AML-193 (cell line): ENCODE measurements around the gene IL1RAPL1.
"Not testable (repeated sequence)": the region's sequence is repeated elsewhere in the genome, so short reads cannot be mapped to it uniquely, and the experiment has no call there.

Experiments
- DNase-seq, 2 experiments: peaks; one replicate each; lab custom pipeline; 2025; lab: John Stamatoyannopoulos, UW

The IL1RAPL1 gene

GRCh38 chrX:28787206-28787605 lies 200.0 kb downstream of the IL1RAPL1 start:
- DNase-seq = no peak

DNA sequence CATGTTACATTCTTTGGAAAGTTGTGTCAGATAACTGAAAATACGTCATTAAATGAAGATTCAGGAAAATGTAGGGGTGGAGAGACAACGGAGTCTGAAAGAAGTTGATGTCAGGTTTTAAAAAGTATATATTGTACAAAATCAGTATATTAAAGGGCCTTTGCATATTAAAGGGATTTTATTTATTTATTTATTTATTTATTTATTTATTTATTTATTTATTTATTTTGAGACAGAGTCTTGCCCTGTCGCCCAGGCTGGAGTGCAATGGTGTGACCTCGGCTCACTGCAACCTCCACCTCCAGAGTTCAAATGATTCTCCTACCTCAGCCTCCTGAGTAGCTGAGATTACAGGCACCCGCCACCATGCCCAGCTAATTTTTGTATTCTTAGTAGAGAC lies 213.4 kb downstream of the IL1RAPL1 start:
- DNase-seq = not testable (repeated sequence)

GRCh38 chrX:28802625-28803024 lies 215.4 kb downstream of the IL1RAPL1 start:
- DNase-seq = no peak

- DNase-seq = no peak
Measured at GRCh38 chrX:28835991-28836390, 248.7 kb downstream of the IL1RAPL1 start.

- no peak for DNase-seq
Measured at GRCh38 chrX:28843817-28844216, 256.6 kb downstream of the IL1RAPL1 start.

- no peak for DNase-seq
Measured at GRCh38 chrX:28847423-28847822, 260.2 kb downstream of the IL1RAPL1 start.

- DNase-seq = no peak
Measured at GRCh38 chrX:28848707-28849106, 261.5 kb downstream of the IL1RAPL1 start.

DNA sequence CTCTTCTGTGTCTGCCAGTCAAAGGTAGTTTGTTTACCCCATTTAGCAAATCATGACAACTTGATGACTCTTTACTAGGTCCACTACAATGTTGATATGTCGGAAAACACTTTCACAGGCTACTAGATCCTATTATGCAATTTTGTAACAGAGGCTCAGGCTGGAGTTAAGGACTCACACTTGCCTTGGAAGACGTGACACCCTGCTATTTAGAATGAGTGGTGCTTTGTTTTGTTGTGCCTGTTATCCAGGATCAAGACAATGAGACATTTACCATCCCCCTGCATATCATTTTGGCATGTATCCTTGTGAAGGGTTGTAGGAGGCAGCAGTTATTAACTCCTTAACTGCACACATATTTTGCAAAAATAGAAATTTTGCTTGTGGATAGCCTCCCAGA lies 263.7 kb downstream of the IL1RAPL1 start:
- DNase-seq = no peak

DNA sequence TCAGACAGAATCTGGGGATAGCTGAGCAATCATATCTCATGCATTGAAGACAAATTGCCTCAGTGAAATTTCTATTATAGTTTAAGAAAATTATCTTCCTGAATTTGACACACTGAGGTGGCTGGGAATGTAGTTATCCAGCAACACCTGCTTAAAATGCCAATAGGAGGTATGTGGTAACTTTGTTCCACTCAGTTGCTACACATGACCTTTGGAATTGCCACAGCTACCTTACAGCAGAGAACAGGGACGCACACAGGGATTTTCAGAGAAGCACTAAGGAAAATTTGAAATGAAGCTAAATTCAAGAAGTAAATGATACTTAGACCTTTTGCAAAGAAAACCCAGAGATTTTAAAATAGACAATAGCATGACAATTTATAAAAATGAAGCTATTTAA lies 264.6 kb downstream of the IL1RAPL1 start:
- DNase-seq = no peak

GRCh38 chrX:28854637-28855036 lies 267.4 kb downstream of the IL1RAPL1 start:
- DNase-seq = no peak

- no peak for DNase-seq
Measured at GRCh38 chrX:28876408-28876807, 289.2 kb downstream of the IL1RAPL1 start.

DNA sequence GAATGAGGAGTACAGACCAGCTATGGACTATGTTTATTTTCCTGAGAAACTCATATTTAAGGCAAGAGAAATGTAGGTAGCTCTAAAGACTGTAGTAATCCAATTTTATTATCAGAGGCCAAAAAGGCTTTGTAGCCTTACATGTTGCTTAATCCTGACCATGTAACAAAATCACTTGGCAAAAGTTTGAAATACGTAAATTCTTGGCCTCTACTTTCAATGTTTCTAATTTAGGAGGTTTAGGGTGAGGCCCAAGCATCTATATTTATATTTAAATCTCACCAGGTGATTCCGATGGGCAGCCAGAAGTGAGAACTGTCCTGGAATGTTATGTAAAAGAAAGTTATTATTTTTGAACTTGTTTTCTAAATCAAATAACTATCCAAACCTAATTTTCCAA lies 289.7 kb downstream of the IL1RAPL1 start:
- DNase-seq = no peak

DNA sequence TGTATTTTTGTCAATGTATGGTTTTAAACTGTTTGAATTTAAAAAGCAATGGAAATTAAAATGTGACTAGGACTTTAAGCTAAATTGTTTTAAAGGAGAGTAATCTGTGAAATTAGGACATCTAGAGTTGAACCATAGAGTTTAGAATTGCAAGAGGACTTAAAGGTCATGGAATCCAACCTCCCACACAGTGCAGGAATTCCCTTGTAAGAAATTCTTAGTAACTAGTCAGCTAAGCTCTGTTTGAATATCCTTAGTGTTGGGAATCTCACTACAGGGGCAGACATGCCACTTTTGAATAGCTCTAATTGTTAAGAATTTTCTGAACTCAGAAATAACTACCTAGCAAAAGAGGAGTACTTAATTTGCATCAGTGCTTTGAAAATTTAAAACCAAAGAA lies 292.9 kb downstream of the IL1RAPL1 start:
- DNase-seq = no peak

DNA sequence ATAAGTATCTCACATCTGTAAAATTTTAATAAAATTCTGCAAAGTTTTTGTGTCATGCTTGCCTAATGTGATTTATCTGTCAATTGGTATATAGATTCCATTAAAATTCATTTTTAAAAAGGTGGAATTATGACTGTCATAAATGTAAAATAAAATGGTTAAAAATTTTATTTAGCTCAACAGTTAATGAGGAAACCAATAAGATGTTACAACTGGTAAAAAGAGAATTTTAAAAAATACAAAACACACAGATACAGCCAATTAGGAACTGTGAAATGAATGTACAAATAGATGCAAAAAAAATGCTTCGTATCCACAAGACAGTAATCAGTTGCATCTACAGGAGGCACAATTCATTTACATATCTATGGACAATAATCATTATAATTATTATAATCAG lies 297.6 kb downstream of the IL1RAPL1 start:
- DNase-seq = no peak

GRCh38 chrX:28888416-28888815 lies 301.2 kb downstream of the IL1RAPL1 start:
- no peak for DNase-seq

- no peak for DNase-seq
Measured at GRCh38 chrX:28889591-28890090, 302.4 kb downstream of the IL1RAPL1 start.

GRCh38 chrX:28901637-28902036 lies 314.4 kb downstream of the IL1RAPL1 start:
- no peak for DNase-seq

DNA sequence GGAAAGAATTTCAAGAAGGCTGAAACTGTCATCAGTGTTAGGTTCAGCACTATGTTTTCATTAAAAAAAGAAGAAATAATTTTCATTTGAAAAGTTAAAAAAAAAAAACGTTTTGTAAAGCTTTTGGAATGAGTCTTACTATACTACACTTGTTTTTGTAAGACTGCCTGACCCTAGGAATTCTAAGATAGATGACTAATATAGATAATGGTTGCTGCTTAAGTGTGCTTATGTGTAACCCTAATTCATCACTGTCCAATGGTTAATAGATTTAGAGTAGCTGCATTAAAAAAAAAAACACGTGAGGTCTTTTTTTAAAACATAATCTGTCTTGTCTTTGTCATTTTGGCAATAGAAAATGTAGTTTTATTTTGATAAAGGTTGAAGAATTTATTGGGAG lies 323.2 kb downstream of the IL1RAPL1 start:
- DNase-seq = no peak

GRCh38 chrX:28920153-28920943 lies 333.1 kb downstream of the IL1RAPL1 start:
- no peak for DNase-seq

DNA sequence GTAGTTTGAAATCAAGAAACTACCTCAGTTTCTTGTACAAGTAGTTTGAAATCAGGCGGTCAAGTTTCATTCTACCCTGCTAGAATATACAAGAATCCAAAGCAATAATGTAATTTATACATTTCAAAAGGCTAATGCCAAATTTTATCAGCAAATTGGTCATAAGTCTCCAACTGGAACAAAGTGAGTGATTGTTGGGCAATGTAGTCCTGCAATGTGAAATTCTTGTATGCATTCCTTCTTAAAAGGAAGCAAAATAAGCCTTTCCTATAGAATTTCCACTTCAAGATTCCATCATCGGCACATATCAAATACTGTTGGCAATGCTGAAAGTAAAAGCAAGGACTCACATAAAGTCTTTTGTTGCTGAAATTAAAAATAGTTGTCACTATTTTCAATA lies 334.9 kb downstream of the IL1RAPL1 start:
- no peak for DNase-seq

DNA sequence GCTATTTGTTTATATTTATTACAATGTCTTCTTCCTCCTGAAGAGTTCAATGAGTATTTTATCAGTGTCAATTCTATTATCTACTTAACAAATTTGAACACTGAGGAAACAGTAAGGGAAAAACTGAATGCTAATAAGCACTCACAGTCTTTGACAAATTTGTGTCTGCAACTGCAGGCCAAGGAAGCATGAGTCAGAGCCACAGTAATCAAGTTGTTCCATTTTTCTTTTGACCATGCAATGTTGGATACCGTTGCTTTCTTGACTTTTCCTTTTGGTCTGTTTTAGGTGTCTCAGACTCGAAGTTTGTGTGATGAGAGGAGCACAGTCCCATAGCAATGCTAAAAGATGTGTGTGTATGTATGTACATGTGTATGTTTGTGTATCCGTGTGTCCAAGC lies 359.6 kb downstream of the IL1RAPL1 start:
- no peak for DNase-seq

GRCh38 chrX:28960063-28960462 lies 372.8 kb downstream of the IL1RAPL1 start:
- no peak for DNase-seq

DNA sequence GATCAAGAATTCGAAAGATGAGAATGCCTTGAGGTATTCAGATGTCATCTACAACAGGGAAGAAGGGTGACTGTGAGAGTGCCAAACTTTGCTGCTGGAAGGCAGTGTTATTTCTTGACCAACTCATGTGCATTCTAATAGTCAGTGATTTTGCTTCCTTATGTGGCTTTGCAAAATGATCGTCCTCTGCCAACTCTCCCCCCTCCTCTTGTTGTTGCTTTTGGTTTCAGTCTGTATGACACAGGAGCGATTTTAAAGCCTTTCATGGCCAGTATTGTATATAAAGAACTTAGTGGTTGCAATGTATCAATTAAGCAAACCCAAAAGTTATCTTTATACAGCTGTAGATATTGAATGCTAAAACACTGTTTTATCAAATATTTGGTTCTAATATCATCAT lies 379.1 kb downstream of the IL1RAPL1 start:
- DNase-seq = no peak

GRCh38 chrX:28969126-28969525 lies 381.9 kb downstream of the IL1RAPL1 start:
- DNase-seq = no peak
